GM18520 (cell line): ENCODE data around the gene RAI1.

Experiments used
- ATAC-seq: cut with Tn5 transposase; IDR thresholded peaks from one replicate; pipeline ENCODE4 v1.9.1; 2021; ENCODE audit not compliant: unreplicated experiment

Gene RAI1

GRCh38 chr17:17696882-17697633 lies 15.8 kb downstream of the RAI1 start:
- ATAC-seq, result no peak

- ATAC-seq, result no peak
These were observed 17.1 kb downstream of the RAI1 start for GRCh38 chr17:17698371-17698770.

GRCh38 chr17:17698869-17699351 lies 17.7 kb downstream of the RAI1 start:
- no peak for ATAC-seq

GRCh38 chr17:17699491-17699890 lies 18.2 kb downstream of the RAI1 start:
- no peak for ATAC-seq

- no peak for ATAC-seq
These were observed 19.2 kb downstream of the RAI1 start for GRCh38 chr17:17700251-17700969.

- ATAC-seq, result no peak
These were observed 19.9 kb downstream of the RAI1 start for GRCh38 chr17:17701112-17701511.

- ATAC-seq, result no peak
These were observed 20.4 kb downstream of the RAI1 start for GRCh38 chr17:17701658-17702057.

GRCh38 chr17:17702449-17703139 lies 21.3 kb downstream of the RAI1 start:
- ATAC-seq, result no peak

- ATAC-seq, result no peak
These were observed 22.1 kb downstream of the RAI1 start for GRCh38 chr17:17703140-17703919.

GRCh38 chr17:17704931-17705330 lies 23.7 kb downstream of the RAI1 start:
- no peak for ATAC-seq

GRCh38 chr17:17706140-17707060 lies 25.1 kb downstream of the RAI1 start:
- ATAC-seq, result no peak

- ATAC-seq, result no peak
These were observed 27.0 kb downstream of the RAI1 start for GRCh38 chr17:17708295-17708694.

GRCh38 chr17:17708816-17709215 lies 27.6 kb downstream of the RAI1 start:
- ATAC-seq, result no peak

GRCh38 chr17:17709815-17710321 lies 28.6 kb downstream of the RAI1 start:
- ATAC-seq, result no peak

- no peak for ATAC-seq
These were observed 29.1 kb downstream of the RAI1 start for GRCh38 chr17:17710355-17710727.

GRCh38 chr17:17710728-17711541 lies 29.7 kb downstream of the RAI1 start:
- ATAC-seq, result no peak

GRCh38 chr17:17711641-17712162 lies 30.4 kb downstream of the RAI1 start:
- no peak for ATAC-seq

GRCh38 chr17:17712268-17712924 lies 31.1 kb downstream of the RAI1 start:
- peak; percentile 78 for ATAC-seq
